Non-pigmented ciliary epithelial cell (primary cell): ENCODE data around the gene SIPA1.

Experiments
- DNase-seq: peaks from one replicate; pipeline ENCODE4 v3.0.0-alpha.2; 2010; ENCODE audit warnings: low read depth

The SIPA1 gene

GRCh38 chr11:65642014-65642671 lies 4.2 kb downstream of the SIPA1 start:
- DNase-seq, result no peak

- no peak for DNase-seq
These were observed 6.1 kb downstream of the SIPA1 start for GRCh38 chr11:65643971-65644370.

- no peak for DNase-seq
These were observed 6.9 kb downstream of the SIPA1 start for GRCh38 chr11:65644837-65645236.

DNA sequence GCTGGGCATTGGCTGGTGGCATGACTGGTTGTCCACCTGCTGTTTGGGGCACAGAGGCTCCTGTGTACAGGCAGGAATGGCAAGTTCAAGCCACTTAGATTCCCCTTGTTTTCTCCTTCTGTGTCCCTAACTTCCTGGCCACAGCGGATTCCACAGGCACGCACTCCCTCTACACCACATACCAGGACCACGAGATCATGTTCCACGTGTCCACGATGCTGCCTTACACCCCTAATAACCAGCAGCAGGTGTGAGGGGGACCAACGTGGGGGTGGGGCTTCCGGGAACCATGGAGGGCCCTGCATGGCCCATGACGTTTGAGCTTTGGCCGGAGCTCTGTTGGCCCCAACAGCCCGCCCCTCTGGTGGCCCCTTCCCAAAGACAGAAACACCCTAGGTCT lies 7.8 kb downstream of the SIPA1 start:
- DNase-seq, result no peak

DNA sequence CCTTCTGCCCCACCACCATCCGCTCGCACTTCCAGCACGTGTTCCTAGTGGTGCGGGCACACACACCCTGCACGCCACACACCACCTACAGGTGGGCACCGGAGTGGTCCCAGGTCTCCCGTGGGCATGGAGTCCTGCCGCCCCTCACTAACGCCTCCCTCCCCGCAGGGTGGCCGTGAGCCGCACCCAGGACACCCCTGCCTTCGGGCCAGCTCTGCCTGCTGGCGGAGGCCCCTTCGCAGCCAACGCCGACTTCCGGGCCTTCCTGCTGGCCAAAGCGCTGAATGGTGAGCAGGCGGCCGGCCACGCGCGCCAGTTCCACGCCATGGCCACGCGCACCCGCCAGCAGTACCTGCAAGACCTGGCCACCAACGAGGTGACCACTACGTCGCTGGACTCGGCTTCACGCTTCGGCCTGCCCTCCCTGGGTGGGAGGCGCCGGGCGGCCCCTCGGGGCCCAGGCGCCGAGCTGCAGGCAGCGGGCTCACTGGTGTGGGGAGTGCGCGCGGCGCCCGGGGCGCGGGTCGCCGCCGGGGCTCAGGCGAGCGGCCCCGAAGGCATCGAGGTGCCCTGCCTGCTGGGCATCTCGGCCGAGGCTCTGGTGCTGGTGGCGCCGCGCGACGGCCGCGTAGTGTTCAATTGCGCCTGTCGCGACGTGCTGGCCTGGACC lies 8.5 kb downstream of the SIPA1 start:
- no peak for DNase-seq

- DNase-seq, result no peak
These were observed 9.2 kb downstream of the SIPA1 start for GRCh38 chr11:65646958-65647701.

DNA sequence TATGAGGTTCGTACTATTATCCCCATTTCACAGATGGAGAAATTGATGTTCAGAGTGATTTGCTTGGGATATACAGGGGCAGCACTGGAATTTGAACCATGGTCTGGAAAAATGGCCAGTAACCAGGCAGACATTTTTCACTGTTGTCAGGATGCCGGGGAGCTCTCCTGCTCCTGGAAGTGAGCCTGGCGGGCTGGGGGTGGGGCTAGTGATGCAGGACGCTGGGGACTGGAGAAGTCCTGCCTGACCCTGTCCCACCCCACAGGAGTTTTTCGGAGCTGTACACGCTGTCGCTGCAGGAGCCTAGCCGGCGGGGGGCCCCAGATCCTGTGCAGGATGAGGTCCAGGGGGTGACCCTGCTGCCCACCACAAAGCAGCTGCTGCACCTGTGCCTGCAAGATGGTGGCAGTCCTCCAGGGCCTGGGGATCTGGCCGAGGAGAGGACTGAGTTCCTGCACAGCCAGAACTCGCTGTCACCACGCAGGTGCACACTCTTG lies 11.1 kb downstream of the SIPA1 start:
- DNase-seq, result no peak

DNA sequence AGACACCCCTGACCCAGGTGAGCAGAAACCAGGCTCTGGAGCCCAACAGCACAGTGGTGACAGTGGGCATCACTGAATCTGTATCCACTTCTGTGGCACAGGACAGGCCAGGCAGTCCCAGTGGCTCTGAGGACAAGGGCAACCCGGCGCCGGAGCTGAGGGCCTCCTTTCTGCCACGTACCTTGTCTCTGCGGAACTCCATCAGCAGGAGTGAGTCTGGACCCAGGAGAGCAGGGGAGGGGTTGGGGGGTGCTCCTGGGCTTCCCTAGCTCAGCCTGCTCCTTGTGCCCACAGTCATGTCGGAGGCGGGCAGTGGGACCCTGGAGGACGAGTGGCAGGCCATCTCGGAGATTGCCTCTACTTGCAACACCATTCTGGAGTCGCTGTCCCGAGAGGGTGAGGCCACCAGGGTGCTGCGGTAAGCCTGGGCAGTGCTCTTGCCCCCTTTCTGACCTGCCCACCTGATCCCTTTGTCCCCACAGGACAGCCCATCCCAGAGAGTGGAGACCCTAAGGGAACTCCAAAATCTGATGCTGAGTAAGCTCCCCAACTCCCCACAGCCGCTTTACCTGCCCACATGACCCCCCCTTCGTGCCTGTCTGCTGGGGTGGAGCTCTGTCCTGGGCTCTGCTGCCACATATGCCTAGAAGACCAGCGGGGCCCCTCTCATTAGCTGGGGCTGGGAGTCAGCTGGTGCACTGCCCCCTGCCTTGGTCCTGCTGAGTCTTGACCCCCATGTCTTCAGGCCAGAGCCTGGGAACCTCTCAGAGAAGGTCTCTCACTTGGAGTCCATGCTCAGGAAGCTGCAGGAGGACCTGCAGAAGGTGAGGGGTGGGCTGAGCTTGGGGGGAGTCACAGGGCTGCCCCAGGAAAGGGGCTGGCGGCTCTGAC lies 12.0 kb downstream of the SIPA1 start:
- DNase-seq, result no peak

DNA sequence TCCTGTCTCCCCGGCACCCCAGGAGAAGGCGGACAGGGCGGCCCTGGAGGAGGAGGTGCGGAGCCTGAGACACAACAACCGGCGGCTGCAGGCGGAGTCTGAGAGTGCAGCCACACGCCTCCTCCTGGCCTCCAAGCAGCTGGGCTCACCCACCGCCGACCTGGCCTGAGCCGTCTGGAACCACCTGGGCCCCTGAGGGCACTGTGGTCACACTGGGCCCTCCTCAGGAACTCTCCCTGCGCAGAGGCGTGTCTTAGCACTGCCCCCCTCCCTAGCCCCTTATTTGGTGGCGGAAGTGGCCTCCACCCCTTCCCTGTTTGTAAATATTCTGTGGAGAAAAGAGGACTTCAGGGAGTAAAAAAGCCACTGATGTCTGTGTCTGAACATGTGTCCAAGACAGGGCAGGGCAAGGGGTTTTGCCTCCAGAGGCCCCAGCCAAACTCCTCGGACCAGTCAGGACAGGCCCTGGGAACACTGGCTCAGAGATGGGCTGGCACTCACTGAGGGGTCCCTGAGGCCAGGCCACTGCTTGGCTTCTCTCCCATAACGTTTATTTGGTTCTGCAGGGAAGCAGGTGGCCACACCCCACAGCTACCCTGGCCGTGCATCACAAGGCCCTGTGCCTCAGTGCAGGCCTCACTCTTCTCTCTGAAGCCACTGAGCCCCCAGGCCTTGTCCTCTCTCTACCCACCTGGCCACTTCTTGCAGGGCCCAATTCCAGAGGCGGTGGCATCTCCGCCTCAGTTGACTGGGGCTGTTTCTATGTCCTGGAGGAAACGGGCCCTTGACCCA lies 12.8 kb downstream of the SIPA1 start:
- DNase-seq, result no peak

GRCh38 chr11:65651339-65651588 lies 13.4 kb downstream of the SIPA1 start:
- DNase-seq, result no peak

DNA sequence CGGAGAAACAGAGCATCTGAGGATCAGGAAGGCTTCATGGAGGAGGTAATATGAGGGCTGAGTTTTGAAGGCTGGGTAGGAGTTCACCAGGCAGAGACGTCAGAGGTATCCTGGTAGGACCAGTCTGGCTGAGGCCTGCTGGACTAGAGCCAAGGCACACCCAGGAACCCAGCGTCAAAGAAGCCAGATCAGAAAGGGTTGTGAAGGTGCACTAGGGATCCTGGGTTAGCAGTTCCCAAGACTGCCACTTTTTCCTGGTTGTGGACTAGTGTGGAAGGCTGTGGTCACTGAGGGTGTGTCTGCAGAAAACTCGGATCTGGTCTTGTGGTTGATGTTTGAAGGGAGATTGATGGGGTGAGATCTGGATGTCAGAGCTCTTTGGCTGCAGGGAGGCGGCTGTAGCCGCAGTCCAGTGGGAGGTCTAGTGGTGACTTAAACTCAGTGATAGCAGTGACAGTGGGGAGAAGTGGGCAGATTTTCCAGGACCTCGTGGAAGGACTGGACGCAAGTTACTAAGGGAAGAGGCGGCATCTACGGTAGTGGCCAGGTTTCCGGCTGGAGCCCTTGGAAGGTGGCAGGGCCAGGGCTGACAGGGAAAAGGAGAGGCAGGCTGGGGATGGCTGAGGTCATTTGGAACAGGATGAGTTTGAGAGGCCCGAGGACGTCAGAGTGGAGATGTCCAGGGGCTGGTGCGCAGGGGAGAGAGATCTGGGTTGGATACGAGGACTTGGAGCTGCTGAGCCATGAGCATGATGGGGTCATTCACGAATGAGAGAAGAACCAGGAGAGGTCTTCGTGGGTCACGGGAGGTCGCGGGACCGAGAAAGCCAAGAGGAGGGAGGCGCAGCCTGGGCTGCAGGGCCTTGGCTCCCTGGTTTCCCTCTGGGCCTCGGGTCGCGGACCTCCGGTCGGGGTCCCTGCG lies 13.9 kb downstream of the SIPA1 start:
- no peak for DNase-seq

DNA sequence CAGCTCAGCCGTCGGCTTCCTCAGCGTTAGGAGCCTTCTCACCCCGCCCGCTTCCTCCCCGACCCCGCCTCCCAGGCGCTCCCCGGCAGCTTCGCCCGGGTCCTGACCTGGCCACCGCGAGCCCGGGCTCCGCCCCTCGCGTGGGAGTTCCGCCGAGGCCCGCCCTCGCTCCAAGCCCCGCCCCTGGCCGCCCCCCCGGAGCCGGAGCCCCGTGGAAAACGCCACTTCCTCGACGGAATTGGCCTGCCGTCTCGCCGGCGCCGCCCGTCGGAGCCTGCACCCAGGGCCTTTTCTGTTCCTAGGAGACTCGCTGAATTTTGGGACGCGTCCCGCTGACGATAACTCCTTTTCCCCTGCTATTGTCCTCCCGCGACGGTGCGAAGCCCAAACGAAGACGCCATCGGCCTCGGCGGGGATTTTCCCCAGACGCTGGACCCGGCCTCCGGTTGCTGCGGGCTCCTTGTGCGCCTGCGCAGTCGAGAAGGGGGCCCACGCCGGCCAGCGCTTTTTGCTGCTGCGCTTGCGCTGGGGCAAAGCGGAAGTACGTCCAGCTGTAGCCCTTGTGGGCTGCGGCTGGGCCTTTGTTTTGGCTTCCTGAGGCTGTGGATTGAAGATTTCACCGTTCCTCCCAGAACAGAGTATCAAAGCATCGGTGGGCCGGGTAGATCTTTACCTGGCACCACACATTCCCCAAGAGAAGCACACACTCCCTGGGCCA lies 14.8 kb downstream of the SIPA1 start:
- DNase-seq, result no peak

DNA sequence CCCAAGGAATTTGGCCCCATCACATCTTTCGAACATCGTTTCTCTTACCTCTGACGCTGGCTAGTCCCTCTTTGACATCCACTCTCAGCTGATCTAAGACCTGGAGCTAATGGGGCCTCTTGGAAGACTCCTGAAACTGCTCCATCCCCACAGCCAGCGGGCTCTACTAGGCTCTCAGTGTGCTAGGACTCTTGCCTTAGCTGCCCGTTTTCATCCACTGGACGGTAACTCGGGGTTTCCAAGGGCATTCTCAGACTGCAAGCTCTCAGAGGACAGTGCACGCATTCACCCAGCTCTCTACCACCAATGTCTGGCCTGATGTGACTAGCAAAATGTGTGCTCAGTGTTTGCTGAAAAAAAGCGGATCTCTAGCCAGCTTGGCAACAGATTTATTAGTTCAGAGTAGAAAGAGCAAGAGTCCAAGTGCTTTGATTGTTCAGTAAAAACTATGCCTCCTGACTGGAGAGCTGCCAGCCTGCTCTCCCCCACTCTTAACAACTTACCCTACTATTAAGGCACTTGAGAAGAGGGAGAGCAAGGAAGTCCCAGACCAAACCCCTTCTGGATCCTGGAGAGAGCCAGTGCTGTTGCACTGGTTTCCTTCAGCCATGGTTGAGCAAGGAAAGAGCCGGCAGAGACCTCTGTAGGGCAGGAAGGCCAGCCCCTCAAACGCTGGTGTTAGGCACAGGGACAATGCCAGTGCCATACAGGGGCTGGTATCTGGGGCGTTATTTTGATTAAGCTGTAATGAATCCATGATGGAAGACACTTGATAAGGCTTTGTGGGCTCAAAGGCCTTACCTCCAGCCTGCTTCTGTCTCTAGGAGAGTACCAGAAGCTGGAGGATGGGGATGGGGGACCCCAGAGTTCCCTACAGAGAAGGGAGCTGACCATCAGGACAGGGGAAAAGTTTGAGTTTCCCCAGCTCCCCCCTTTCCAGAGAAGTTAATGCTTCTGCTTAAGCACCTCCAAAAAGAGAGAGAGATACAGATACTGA lies 15.6 kb downstream of the SIPA1 start:
- no peak for DNase-seq

DNA sequence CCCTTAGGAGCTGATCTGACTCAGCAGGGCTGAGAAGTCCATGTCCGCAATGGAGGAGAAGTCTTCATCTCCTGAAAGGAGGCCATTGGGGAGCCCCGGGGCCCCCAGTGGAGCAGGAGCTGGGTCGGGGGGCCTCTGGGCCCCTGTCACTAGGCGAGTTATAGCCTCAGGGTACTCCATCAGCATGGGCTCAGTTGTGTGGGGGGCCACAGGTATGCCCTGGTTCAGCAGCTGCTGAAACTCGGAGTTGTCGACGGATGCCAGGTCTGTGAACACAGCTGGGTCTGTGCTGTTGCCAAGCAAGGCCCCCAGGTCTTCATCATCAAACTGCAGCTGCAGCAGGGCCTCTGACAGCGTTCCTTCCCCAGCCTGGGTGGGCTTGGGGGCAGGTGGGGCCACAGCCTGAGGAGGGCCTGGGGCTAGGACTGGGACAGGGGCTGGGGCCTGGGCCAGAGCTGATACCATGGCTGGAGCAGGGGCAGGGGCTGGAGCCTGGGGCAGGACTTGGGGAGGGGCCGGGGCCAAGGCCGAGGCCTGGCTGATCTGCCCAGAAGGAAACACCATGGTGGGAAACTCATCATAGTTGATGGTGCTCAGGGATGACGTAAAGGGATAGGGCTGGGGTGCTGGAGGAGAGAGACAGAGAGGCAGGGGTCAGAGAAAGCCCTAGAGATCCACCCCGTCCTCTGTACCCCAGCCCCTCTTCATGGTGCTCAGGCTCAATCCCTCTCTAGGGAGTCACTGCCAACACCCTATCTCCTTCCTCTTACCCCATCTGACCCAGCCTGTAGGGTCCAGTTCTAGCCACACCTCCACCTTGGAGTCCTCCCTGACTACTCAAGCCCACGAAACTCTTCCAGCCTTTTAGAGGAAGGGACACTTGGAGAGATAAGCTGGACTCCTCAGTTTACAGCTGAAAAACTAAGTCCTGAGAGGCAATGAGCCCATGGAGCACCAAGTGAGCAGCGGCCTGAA lies 16.8 kb downstream of the SIPA1 start:
- DNase-seq, result no peak

GRCh38 chr11:65655570-65656332 lies 17.9 kb downstream of the SIPA1 start:
- DNase-seq, result no peak

- no peak for DNase-seq
These were observed 19.5 kb downstream of the SIPA1 start for GRCh38 chr11:65657426-65657825.
